ENCODE results near the gene TRMU. TPM values are rescaled to one million over a fixed set of nuclear protein-coding genes. Genes with fewer than 3 reads are reported as not detected.

TRMU gene
- total and polyA plus RNA-seq, 4 donors = 22.5 to 64.4 (median 47.6) TPM

Other genes with a start within 250 kb of the TRMU start
- gene PPARA, start 185.2 kb upstream of the TRMU start, total RNA-seq = 10 to 100 TPM; 12.7 to 18.6 TPM
- gene PPARA, start 185.2 kb upstream of the TRMU start, polyA plus RNA-seq (ENCODE audit: insufficient read length in 2 of 2) = 10 to 100 TPM; 11.9 to 12.3 TPM
- gene CDPF1, start 85.4 kb upstream of the TRMU start, total RNA-seq = 10 to 100 TPM in 1 of 2 donors, 1 to 10 TPM in 1; 7.4 to 16.3 TPM
- gene CDPF1, start 85.4 kb upstream of the TRMU start, polyA plus RNA-seq (ENCODE audit: insufficient read length in 2 of 2) = 10 to 100 TPM; 13.0 to 13.5 TPM
- gene PKDREJ, start 72.4 kb upstream of the TRMU start, total RNA-seq = under 1 TPM; 0.06 to 0.20 TPM
- gene PKDREJ, start 72.4 kb upstream of the TRMU start, polyA plus RNA-seq (ENCODE audit: insufficient read length in 2 of 2) = under 1 TPM; 0.30 to 0.46 TPM
- gene TTC38, start 67.7 kb upstream of the TRMU start, total RNA-seq = 10 to 100 TPM; 15.6 to 30.5 TPM
- 10 to 100 TPM; 24.2 to 33.1 TPM for gene TTC38, start 67.7 kb upstream of the TRMU start, polyA plus RNA-seq (ENCODE audit: insufficient read length in 2 of 2)
- 1 to 10 TPM; 3.2 to 6.8 TPM for gene GTSE1, start 38.8 kb upstream of the TRMU start, total RNA-seq
- gene GTSE1, start 38.8 kb upstream of the TRMU start, polyA plus RNA-seq (ENCODE audit: insufficient read length in 2 of 2) = 10 to 100 TPM; 11.5 to 12.1 TPM
- 1 to 10 TPM; 2.9 to 5.6 TPM for gene CELSR1, start 201.9 kb downstream of the TRMU start, total RNA-seq
- gene CELSR1, start 201.9 kb downstream of the TRMU start, polyA plus RNA-seq (ENCODE audit: insufficient read length in 2 of 2) = 1 to 10 TPM; 7.6 to 8.2 TPM